ENCODE results near the gene SRRM4.

The SRRM4 gene

DNA sequence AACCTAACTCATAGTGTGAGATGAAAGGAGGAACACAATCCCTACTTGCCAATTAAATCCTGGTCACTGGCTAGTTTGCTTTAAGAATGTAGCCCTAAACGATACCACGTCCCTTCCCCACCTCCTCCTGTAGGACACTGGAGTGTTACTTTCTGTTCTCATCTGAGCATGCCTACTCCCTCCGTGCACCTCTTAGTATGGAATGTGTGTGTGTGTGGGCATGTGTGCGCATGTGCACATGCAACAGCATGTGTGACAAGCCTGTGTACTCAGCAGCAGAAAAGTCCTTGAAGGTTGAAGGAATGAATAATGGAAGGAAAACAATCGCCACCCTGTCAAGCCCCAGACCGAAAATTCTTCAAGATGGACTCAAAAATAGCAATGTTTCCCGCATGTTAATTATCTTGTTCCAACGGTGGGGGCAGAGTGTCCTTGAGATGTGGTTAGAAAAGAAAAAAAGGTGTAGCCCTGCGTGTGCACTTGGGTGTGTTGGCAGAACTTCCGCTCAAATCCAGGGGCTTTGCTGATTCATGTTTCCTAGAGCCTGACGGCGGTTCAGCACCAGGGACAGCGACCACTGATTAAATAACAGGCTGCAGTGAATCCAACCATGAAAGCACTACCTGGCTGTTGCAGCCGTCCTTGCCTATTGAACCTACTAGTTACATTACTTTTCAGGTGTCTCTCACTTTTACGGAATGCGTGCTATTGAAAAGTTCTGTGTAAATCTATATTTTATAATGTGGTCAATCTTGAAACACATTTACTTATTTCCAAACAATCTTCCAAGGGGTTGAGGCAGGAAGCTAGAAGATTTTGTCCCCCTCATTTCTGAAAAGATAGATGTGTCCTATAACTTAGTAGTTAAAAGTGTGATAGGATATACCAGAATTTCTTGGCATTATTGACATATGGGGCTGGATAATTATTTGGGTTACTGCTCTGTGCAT is 79.8 kb downstream of the SRRM4 start:
- no peak for TF ChIP-seq OSR1 (CRISPR knock-in tag; IDR thresholded peaks at IDR 0.05)
- no peak for TF ChIP-seq ZNF565 (CRISPR knock-in tag; conservative IDR thresholded peaks at IDR 0.05; ENCODE audit: low read depth)
- 0 out of 2 replicates have a peak, but pooled peaks have one; percentile 33 for TF ChIP-seq PPARA (CRISPR knock-in tag; IDR thresholded peaks at IDR 0.05; ENCODE audit: borderline replicate concordance)
- no peak for ATAC-seq

DNA sequence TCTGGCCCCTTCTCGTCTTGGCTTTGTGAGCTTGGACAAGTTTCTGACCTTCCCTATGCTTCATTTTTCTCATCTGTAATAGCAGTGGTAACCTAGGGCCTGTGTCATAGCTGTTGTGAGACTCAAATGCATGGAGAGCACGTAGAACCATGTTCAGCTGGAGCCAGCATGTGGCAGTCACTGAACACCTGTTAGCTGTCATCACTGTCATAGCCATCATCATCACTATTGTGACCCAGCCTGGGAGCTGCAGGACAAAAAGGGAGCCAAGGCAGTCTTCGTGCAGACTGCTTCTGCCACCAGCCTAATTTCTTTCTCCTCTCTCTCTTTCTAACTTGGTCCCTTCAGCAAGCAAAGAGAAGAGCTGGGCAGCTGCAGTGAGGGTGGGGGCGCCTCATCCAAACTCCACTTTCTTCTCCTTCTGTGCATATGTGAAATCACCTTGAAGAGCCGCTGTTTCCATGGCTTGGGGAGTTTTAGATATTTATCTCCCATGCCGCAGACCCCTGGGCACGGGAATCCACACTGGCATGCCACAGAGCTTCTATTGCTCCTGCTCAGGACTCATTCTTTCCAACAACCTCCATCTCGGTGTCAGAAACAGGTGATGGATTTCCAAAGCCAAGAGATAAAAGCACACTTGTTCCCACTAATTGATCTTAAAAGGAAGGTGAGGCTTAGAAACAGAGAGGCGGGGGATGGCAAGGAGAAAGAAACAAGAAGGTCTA is 87.0 kb downstream of the SRRM4 start:
- ATAC-seq = no peak
- TF ChIP-seq, protein P1, sequence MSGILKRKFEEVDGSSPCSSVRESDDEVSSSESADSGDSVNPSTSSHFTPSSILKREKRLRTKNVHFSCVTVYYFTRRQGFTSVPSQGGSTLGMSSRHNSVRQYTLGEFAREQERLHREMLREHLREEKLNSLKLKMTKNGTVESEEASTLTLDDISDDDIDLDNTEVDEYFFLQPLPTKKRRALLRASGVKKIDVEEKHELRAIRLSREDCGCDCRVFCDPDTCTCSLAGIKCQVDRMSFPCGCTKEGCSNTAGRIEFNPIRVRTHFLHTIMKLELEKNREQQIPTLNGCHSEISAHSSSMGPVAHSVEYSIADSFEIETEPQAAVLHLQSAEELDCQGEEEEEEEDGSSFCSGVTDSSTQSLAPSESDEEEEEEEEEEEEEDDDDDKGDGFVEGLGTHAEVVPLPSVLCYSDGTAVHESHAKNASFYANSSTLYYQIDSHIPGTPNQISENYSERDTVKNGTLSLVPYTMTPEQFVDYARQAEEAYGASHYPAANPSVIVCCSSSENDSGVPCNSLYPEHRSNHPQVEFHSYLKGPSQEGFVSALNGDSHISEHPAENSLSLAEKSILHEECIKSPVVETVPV (CRISPR knock-in tag; IDR thresholded peaks at IDR 0.05) = no peak
- TF ChIP-seq TOX (CRISPR knock-in tag; IDR thresholded peaks at IDR 0.05; ENCODE audit: borderline replicate concordance) (no peak), SNAI2 (CRISPR knock-in tag; IDR thresholded peaks at IDR 0.05) (no peak), CSDC2 (CRISPR knock-in tag; IDR thresholded peaks at IDR 0.05) (no peak), ISL1 (CRISPR knock-in tag; IDR thresholded peaks at IDR 0.05) (no peak), PATZ1 (CRISPR knock-in tag; IDR thresholded peaks at IDR 0.05; ENCODE audit: borderline replicate concordance) (no peak), ESRRG (CRISPR knock-in tag; IDR thresholded peaks at IDR 0.05) (no peak), ZNF565 (CRISPR knock-in tag; conservative IDR thresholded peaks at IDR 0.05; ENCODE audit: low read depth) (no peak), ZFP3 (CRISPR knock-in tag; IDR thresholded peaks at IDR 0.05) (no peak), GLIS3 (CRISPR knock-in tag; IDR thresholded peaks at IDR 0.05) (no peak), TCF4 (CRISPR knock-in tag; IDR thresholded peaks at IDR 0.05; ENCODE audit: borderline replicate concordance) (no peak), PPARA (CRISPR knock-in tag; IDR thresholded peaks at IDR 0.05; ENCODE audit: borderline replicate concordance) (no peak), ZFP30 (CRISPR knock-in tag; IDR thresholded peaks at IDR 0.05) (no peak)

GRCh38 chr12:119069147-119069642 is 87.9 kb downstream of the SRRM4 start:
- ATAC-seq = no peak
- TF ChIP-seq ESRRG (CRISPR knock-in tag; IDR thresholded peaks at IDR 0.05) (no peak), CSDC2 (CRISPR knock-in tag; IDR thresholded peaks at IDR 0.05) (no peak), ZNF70 (CRISPR knock-in tag; IDR thresholded peaks at IDR 0.05) (no peak), PPARA (CRISPR knock-in tag; IDR thresholded peaks at IDR 0.05; ENCODE audit: borderline replicate concordance) (no peak), GLIS3 (CRISPR knock-in tag; IDR thresholded peaks at IDR 0.05) (no peak), ZNF565 (CRISPR knock-in tag; conservative IDR thresholded peaks at IDR 0.05; ENCODE audit: low read depth) (no peak), CREB5 (CRISPR knock-in tag; IDR thresholded peaks at IDR 0.05; ENCODE audit: low read depth) (no peak), ZNF8 (CRISPR knock-in tag; IDR thresholded peaks at IDR 0.05) (no peak), SNAI2 (CRISPR knock-in tag; IDR thresholded peaks at IDR 0.05) (no peak), RARB (CRISPR knock-in tag; IDR thresholded peaks at IDR 0.05) (no peak), ZFP3 (CRISPR knock-in tag; IDR thresholded peaks at IDR 0.05) (no peak), OSR1 (CRISPR knock-in tag; IDR thresholded peaks at IDR 0.05) (no peak)
- TF ChIP-seq, protein P2, sequence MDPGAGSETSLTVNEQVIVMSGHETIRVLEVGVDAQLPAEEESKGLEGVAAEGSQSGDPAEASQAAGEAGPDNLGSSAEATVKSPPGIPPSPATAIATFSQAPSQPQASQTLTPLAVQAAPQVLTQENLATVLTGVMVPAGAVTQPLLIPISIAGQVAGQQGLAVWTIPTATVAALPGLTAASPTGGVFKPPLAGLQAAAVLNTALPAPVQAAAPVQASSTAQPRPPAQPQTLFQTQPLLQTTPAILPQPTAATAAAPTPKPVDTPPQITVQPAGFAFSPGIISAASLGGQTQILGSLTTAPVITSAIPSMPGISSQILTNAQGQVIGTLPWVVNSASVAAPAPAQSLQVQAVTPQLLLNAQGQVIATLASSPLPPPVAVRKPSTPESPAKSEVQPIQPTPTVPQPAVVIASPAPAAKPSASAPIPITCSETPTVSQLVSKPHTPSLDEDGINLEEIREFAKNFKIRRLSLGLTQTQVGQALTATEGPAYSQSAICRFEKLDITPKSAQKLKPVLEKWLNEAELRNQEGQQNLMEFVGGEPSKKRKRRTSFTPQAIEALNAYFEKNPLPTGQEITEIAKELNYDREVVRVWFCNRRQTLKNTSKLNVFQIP (CRISPR knock-in tag; IDR thresholded peaks at IDR 0.05; ENCODE audit: borderline replicate concordance, low read depth) = no peak
- TF ChIP-seq, protein P1 (CRISPR knock-in tag; IDR thresholded peaks at IDR 0.05) = no peak

Data from SK-N-SH treated with all-trans-retinoic acid at 6 μM for 48 hours (cell line).